K562 (cell line): Measurements from ENCODE around the gene SLC5A5. TPM values are rescaled to one million over a fixed set of nuclear protein-coding genes. Genes with fewer than 3 reads are reported as not detected.

Source experiments
- CCNT2 ChIP-seq: IDR thresholded peaks from 2 replicates; pipeline ENCODE4 v1.6.1; 2011; ENCODE audit warnings: borderline replicate concordance, low read depth, mild to moderate bottlenecking, moderate library complexity, mixed read lengths, low read length; ENCODE audit not compliant: insufficient read length; ENCODE audit errors: extremely low read depth
- HNRNPLL ChIP-seq: fragments of 200-400 bp; formaldehyde crosslinking; IDR thresholded peaks from 2 replicates; pipeline ENCODE4 v1.6.1; 2017; ENCODE audit warnings: low read length, low read depth, mild to moderate bottlenecking; ENCODE audit not compliant: poor library complexity, severe bottlenecking
- TCF15 ChIP-seq: fragments of 250-450 bp; sonication (Bioruptor Pico); IDR thresholded peaks from 2 replicates; pipeline ENCODE4 v1.8.0; 2022; ENCODE audit warnings: moderate library complexity, mild to moderate bottlenecking, inconsistent platforms
- ZBTB17 ChIP-seq: fragments of 450-650 bp; formaldehyde crosslinking; IDR thresholded peaks from 2 replicates; pipeline ENCODE4 v1.4.0; 2020; ENCODE audit warnings: mild to moderate bottlenecking
- ZHX1 ChIP-seq: fragments of 150-350 bp; conservative IDR thresholded peaks from 2 replicates; pipeline ENCODE4 v1.6.1; 2014; ENCODE audit warnings: low read length
- ZNF143 ChIP-seq: sonication (generic); formaldehyde crosslinking; IDR thresholded peaks from 2 replicates; pipeline ENCODE4 v1.9.0; 2022; ENCODE audit warnings: mild to moderate bottlenecking, missing genetic modification reagents
- ZNF347 ChIP-seq: fragments of 450-650 bp; formaldehyde crosslinking; IDR thresholded peaks from 2 replicates; pipeline ENCODE4 v1.4.0; 2020; ENCODE audit warnings: low read depth, mild to moderate bottlenecking, moderate library complexity
- polyA plus RNA-seq, 8 experiments: library from polyadenylated mRNA; depleted of rRNA in 4 of 8; stranded (reverse) in 5 of 8; unstranded in 3 of 8; fragments of >200 nt; fragmentation: Nextera tagmentation in 2 of 8; fragmentation: Illumina TruSeq in 1 of 8; extraction: Ambion mirVana in 2 of 8; extraction: Trizol in 1 of 8; gene quantifications; 2 replicates each; pipeline versions ENCODE4 v1.2.1 to v1.2.3, GENCODE V29; 2011 to 2014; ENCODE audit warnings: inconsistent platforms in 1 of 8, missing spikeins in 1 of 8
- total RNA-seq, 7 experiments: library from RNA; depleted of rRNA in 6 of 7; stranded (reverse); fragments of >200 nt in 6 of 7; fragmentation: Illumina TruSeq in 2 of 7; extraction: Trizol in 2 of 7; gene quantifications; 2 replicates each; pipeline versions ENCODE4 v1.2.1 to v1.2.3, GENCODE V29; 2011 to 2021; ENCODE audit warnings: low replicate concordance in 1 of 7
- TF ChIP-seq, protein P1 (sequence below): fragments of 250-450 bp; sonication (Bioruptor Pico); IDR thresholded peaks from 2 replicates; pipeline ENCODE4 v1.8.0; 2021; ENCODE audit warnings: moderate library complexity, mild to moderate bottlenecking, inconsistent platforms

SLC5A5 gene
- total and polyA plus RNA-seq, 9 of the 15 experiments (the other 6 are each of a cell fraction or from before 2014, with no cell fraction given): 0.10 to 0.73 (median 0.23) TPM

- peak; percentile 34 for TF ChIP-seq HNRNPLL
- peak; percentile 15 for TF ChIP-seq CCNT2
- no peak for TF ChIP-seq ZHX1
- TF ChIP-seq TCF15 (CRISPR knock-in tag): no peak
- TF ChIP-seq ZNF347 (CRISPR knock-in tag): no peak
- no peak for TF ChIP-seq ZNF143 (CRISPR knock-in tag)
- TF ChIP-seq, protein P1, sequence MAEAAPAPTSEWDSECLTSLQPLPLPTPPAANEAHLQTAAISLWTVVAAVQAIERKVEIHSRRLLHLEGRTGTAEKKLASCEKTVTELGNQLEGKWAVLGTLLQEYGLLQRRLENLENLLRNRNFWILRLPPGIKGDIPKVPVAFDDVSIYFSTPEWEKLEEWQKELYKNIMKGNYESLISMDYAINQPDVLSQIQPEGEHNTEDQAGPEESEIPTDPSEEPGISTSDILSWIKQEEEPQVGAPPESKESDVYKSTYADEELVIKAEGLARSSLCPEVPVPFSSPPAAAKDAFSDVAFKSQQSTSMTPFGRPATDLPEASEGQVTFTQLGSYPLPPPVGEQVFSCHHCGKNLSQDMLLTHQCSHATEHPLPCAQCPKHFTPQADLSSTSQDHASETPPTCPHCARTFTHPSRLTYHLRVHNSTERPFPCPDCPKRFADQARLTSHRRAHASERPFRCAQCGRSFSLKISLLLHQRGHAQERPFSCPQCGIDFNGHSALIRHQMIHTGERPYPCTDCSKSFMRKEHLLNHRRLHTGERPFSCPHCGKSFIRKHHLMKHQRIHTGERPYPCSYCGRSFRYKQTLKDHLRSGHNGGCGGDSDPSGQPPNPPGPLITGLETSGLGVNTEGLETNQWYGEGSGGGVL (CRISPR knock-in tag): no peak
- TF ChIP-seq ZBTB17 (CRISPR knock-in tag): no peak
Observed at GRCh38 chr19:17873786-17874757, 2.3 kb downstream of the SLC5A5 start (continued).
